A549 (cell line): ENCODE results near the gene ELFN1.

Source experiments
- CTCF ChIP-seq: fragments of >200 bp; sonication (Bioruptor Twin); formaldehyde crosslinking; IDR thresholded peaks from 3 replicates; pipeline ENCODE4 v1.5.1; 2016
- FOSL2 ChIP-seq, 2 experiments: fragments of 450-650 bp in 1 of 2; fragments of >200 bp in 1 of 2; sonication (Bioruptor Twin) in 1 of 2; formaldehyde crosslinking; IDR thresholded peaks; 2 replicates each; pipeline versions ENCODE4 v1.5.0 to v1.6.1; 2016 to 2020; ENCODE audit warnings: mild to moderate bottlenecking in 1 of 2, moderate library complexity in 1 of 2
- RAD21 ChIP-seq, 2 experiments: fragments of >200 bp in 1 of 2; sonication (Bioruptor Twin) in 1 of 2; formaldehyde crosslinking in 1 of 2; IDR thresholded peaks in 1 of 2; conservative IDR thresholded peaks in 1 of 2; 2 replicates in 1 of 2; 3 replicates in 1 of 2; pipeline ENCODE4 v1.6.1; 2012 to 2018; ENCODE audit warnings: inconsistent platforms in 1 of 2
- ZFP36 ChIP-seq: fragments of 450-650 bp; IDR thresholded peaks from 2 replicates; pipeline ENCODE4 v1.6.1; 2014; ENCODE audit warnings: borderline replicate concordance; ENCODE audit not compliant: partially characterized antibody

DNA sequence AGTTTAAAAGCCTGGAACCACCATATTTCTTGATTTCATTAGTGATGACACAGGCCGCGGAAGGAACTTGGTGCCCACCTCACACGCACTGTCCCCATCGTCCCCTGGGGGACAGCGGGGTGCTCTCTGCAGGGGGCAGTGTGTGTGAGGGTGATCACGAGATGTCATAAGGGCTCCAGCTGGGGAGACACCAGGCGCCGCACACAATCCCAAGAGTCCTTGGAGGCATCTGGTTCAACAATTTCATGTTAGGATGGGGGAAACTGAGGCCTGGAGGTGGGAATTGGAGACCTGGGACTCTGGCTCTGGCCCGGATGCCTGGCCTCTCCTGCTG lies 66.4 kb downstream of the ELFN1 start:
- TF ChIP-seq ZFP36 (no peak), RAD21 (conservative IDR thresholded peaks at IDR 0.05 in 1 of 2, IDR thresholded peaks at IDR 0.05 in 1 of 2) (no peak), FOSL2 (IDR thresholded peaks at IDR 0.05) (no peak), FOSL2 (CRISPR knock-in tag; IDR thresholded peaks at IDR 0.05) (no peak), CTCF (no peak)
